Activated CD8-positive, alpha-beta memory T cell treated with anti-CD3 and anti-CD28 coated beads, Interleukin-2, amount 50 U/mL, for 1 hour (primary cell): ENCODE measurements around the gene MT1H.

Experiments
- DNase-seq: peaks from one replicate; pipeline ENCODE4 v3.0.0-alpha.2; 2020; ENCODE audit errors: extremely low read depth

The MT1H gene

DNA sequence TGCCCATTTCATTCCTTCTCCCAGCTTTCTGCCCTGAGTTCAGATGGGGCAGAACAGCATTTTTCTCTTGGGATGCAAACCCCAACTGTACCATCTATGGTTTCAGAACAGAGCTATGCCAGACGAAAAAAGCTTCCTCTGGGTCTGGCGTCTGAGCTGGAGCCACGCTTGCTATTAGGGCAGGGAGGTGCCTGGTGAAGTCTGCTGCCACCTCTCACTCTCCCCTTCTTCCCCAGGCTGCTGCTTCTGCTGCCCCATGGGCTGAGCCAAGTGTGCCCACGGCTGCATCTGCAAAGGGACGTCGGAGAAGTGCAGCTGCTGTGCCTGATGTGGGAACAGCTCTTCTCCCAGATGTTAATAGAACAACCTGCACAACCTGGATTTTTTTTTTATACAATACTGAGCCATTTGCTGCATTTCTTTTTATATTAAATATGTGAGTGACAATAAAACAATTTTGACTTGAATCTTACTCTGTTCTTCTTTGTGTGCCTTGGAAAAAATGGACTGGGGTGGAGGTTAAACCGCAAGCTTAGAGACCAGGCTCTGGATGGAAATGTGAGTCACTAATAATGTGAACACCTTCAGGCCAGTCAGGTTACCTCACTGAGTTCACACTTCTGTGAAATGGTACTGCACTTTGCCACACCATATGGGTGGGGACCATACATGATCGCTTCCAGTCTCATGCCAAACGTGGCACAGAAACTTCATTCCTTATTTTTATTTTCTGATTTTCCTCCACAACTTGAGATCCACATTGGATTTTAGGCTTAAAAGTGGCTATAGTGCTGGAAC, 32.8 kb upstream of the MT1H start:
- DNase-seq = no peak

GRCh38 chr16:56637814-56638750, 31.5 kb upstream of the MT1H start, which contains the start of gene MT1A:
TSS of gene MT1A (plus strand) at chr16:56638666. CDS start at chr16:56638739, 73 bp downstream.
- no peak for DNase-seq

DNA sequence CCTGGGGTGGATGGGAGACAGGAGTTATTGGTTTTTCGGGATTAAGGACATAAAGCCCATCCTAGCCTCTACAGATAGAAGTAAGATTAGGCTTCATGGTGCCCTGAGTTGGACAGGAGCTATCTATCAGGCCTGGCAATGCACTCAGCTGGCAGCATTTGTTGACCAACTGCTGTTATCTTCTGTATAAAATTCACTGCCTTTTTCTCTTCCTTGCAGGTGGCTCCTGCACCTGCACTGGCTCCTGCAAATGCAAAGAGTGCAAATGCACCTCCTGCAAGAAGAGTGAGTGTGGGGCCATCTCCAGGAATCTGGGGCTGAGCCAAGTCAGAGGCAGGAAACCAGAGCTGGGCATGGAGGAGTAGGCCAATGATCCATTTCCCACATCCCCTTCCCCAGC, 30.6 kb upstream of the MT1H start:
- DNase-seq = no peak

DNA sequence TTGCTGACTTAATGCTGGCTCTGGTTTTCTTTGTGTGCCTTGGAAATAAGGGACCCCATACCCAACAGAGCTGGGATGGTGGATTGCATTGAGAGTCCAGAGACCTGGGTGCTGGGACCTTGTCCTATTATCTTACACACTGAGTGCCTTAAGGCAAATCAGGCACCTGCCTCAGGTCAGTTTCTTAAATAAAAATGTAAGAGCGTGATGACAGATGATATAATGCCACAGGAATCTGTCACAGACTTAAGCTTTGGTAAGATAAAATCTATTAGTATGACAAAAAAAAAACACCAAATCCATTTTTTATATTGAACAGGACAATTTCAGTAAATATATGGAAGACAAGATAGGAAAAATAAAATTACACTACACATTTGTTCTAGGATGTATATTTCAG, 29.5 kb upstream of the MT1H start:
- no peak for DNase-seq

DNA sequence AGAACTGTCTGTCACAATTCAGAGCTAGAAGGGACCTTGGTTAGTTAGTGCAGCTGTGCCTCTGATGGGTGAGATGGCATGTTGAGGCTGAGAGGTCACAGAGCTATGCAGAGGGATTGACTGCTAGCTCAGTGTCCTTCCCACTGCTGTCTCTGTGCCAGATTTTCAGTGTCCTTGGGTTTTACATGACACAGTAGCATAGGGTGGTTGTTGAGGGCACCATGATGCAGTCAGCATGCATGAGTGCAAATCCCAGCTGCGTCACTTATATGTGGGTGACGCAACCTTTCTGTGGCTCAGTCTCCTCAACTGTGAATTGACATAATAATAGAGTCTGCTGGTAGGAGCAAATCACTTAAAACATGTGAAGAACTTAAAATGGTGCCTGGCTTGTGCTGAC, 28.4 kb upstream of the MT1H start:
- DNase-seq = no peak

- DNase-seq = peak; percentile 43
Observed at GRCh38 chr16:56643080-56643778, 26.4 kb upstream of the MT1H start.

- no peak for DNase-seq
Observed at GRCh38 chr16:56643833-56644232, 25.8 kb upstream of the MT1H start.

- DNase-seq = no peak
Observed at GRCh38 chr16:56645311-56645710, 24.3 kb upstream of the MT1H start.

DNA sequence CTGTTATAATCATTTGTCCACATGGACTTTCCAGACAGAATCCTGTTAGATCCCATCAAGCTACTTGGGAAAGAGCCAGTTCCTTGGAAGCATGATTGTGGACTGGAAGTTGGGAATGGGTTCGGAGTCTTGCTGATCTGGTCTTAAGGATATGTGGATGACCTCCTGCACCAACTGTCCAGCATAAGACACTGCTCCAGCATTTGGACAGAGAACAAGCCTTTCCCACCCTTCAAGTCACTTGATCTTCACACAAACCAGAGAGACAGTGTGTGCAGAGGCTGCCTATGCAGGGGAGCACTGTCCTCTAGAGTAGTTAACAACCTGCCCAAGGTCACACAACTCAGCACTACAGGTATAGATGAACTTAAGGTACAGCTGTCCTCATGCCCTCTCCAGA, 23.8 kb upstream of the MT1H start:
- no peak for DNase-seq

GRCh38 chr16:56647641-56648431, 21.8 kb upstream of the MT1H start:
- DNase-seq = no peak

GRCh38 chr16:56649271-56649670, 20.3 kb upstream of the MT1H start:
- DNase-seq = no peak

- no peak for DNase-seq
Observed at GRCh38 chr16:56649820-56650219, 19.8 kb upstream of the MT1H start.

DNA sequence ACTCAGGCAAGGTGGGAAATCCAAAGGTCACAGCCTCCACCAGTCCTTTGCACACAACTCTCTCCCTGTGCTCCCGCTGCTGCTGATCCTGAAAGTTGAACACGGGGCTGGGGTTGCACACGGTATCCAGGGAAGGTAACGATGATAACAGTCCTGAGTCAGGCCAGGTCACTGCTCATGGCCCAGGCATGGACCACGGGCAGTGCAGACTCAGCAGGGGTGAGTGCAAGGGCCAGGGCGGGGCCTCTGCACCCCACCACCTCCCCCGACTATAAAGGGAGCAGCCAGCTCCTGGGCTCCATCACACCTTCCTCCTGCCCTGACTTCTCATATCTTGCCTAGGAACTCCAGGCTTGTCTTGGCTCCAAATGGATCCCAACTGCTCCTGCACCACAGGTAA, 18.0 kb upstream of the MT1H start, which contains the start of gene MT1B:
Gene MT1B (plus strand): TSS at position 301 of the 400 bp plus-strand sequence. CDS start 68 bp downstream, at position 369.
- DNase-seq = no peak

DNA sequence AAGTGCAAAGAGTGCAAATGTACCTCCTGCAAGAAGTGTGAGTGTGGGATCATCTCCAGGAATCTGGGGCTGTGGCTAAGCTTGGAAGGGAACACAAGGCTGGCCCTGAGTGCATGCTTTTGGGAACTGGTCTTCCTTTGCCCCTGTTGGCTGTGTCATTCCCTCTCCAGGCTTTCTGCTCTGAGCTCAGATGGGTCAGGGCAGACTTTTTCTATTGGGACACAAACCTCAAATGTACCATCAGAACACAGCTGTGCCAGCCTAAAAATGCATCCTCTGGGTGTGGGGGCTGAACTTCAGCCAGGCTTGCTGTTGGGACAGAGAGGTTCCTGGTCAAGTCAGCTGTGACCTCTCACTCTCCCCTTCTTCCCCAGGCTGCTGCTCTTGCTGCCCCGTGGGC, 17.0 kb upstream of the MT1H start:
- DNase-seq = no peak

GRCh38 chr16:56653218-56653617, 16.4 kb upstream of the MT1H start:
- DNase-seq = no peak

DNA sequence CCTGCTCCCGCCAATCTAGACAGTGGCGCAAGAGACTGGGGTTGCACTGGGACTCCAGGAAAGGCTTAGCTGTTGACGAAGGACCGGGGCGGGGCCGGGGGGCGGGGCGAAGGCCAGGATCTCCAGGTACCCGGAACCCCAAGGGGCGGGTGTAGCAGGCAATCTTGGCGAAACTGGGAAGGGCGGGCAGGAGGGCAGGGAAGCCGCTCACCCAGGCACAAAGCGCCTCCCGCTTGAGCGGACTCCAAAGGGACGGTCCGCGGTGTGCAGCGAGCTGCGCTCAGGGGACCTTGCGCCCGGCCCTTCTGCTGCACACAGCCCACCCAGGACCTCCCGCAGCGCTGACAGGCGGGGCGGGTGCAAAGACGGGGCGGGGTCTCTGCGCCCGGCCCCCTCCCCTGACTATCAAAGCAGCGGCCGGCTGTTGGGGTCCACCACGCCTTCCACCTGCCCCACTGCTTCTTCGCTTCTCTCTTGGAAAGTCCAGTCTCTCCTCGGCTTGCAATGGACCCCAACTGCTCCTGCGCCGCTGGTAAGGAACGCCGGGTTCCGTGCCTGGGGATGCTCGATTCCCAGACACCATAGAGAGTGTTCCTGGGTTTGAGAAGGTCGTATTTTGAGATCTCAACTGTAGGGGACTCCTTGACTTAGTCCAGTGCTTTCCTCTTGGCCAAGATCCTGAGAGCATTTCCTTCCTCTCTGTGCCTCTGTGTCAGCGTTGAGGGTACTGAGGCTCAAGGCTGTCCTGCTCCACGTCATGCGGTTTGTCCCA, 11.9 kb upstream of the MT1H start, which contains the start of gene MT1F:
Gene MT1F (plus strand): TSS at position 405 of the 772 bp plus-strand sequence. CDS start 100 bp downstream, at position 505.
- DNase-seq = no peak

DNA sequence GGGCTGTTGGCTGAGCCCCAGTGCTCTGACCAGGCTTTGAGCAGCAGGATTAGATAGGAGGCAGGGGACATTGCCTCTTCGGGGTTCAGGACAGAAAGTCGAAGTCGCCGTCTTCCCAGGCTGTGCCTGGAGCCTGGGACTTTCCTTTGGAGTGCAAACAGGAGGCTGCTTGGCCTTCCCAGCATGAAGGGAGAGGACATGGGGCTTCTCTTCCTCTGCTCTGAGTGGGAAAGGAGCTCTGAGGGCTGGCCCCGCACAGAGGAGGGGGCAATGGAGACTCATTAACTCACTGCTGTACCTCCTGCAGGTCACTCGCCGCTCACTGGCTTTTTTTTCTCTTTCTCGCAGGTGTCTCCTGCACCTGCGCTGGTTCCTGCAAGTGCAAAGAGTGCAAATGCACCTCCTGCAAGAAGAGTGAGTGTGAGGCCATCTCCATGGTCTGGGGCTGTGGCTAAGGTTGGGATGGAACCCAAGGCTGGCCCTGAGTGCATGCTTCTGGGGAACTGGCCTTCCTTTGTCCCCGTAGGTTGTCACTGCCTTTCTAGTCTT, 11.2 kb upstream of the MT1H start:
- no peak for DNase-seq

DNA sequence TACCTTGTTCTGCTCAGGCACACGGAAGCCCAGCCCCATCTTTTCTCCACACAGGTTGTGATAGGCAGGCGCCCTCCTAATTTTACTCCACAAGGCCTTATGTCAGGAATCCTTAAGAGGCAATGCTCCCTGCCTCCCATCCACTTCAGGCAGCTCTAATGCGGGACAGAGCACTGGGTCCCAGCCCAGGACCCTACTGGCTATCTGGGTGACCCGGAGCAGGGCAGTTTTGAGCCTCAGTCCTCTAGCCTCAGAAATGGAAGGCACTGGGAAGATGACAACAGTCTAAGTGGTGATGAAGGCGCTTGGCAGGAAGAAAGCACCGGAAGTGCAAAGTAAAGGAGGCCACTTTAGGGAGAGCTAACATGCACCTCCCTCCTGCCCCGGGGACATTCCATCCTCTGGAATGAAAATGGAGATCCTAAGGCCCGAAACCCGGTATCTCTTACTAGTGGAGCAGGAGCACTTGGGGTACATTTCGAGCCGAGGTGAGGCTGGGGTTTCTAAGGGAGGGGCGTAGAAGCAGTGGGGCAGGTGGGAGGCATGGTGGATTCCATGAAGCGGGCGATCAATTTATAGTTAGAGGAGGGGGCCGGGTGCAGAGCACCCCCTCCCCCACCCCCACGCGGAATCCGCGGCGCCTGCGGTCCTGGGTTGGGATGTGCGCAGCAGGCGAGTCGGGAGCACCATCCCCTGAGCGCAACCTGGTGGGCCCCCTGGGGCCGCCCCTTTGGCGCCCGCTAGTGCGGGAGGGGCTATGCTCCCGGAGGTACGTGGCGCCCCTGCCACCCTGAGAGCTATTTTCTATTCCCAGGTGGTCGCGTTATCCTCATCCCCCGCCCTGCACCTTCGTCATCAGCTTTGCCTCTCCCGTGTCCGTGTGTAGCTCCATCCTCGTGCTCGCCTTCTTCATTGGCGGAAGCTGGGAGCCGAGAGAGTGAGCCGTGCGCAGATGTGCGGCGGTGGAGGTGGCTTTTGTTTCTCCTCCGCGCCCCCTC, 7.0 kb upstream of the MT1H start:
- no peak for DNase-seq

GRCh38 chr16:56664506-56664905, 5.1 kb upstream of the MT1H start:
- DNase-seq = no peak
